Ammon's horn (tissue), 1 donor: ENCODE data around the gene WDR35.

Experiments used
- DNase-seq: peaks from one replicate; pipeline ENCODE4 v3.0.0-alpha.2; 2016; ENCODE audit warnings: low spot score

The WDR35 gene

DNA sequence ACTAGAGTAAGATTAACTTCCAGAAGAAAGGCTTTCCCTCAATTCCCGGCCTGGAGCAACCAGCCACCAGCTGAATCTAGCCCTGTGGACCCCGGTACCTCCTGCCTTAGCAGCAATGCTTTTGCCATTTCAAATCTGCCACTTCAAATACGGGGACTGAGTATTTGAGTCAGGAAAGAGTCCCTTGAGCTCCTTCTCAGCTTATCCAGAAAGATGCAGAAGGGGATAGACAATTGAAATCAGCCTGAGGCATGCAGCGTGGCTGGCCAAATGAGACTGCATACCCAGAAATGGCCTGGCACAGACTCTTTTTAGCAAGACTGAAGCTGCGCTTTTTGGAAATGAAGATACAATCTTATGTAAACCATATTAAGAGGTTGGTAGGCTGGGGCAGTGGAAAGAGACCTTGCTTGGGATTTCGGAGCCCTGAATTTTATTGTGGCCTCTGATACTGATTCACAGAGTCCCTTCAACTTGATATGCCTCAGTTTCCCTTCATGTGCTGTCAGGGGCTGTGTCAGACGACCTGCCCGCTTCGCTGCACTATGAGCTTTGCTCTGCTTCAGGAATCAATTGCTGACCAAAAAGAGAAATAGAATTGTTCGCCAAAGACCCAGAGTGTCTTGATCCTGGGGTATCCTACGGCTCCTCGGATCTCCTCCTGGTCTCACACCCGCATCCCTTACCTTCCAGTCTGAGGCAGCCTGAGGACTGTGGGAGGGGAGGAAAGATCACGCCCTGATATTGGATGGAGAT, 21.5 kb upstream of the WDR35 start:
- no peak for DNase-seq

DNA sequence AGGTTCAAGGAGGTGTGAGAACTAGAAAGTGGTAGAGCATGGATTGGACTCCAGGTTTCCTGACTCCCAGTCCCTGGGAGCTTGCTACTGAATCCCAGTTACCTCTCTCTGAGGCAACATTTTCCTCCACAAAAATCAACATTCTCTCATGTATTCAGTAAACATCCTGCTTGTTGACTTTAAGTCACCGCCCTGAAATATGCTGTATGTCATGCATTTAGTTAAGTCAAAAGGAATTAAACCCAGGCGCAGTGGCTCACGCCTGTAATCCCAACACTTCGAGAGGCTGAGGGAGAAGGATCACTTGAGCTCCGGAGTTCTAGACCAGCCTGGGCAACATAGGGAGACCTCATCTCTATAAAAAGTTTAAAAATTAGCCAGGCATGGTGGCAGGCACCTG, 18.8 kb upstream of the WDR35 start:
- DNase-seq, result no peak

DNA sequence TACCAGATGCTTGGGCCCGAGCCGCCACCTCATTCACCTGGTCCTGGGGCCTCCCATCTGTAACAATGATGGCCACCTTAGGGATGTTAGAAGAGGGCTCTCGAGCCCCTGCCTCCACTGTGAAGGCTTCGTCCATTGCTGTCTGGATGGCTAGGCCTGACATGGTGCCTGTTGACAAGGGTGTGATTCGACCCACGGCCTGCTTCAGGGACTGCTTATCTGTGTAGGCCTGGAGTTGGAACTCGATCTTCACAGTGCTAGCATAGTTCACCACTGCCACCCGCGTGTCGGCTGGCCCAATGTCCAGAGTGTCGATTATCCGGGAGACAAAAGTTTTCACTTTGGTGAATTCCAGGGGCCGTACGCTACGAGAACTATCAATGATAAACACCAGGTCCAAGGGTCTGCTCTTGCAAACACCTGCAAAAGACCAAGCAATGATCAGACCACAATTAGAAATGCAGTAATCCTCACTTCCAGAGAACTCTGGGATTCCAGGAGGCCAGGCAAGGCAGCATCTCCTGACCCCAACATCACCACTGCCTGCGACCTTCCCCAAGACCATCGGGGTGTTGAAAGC, 16.1 kb upstream of the WDR35 start:
- DNase-seq, result no peak

DNA sequence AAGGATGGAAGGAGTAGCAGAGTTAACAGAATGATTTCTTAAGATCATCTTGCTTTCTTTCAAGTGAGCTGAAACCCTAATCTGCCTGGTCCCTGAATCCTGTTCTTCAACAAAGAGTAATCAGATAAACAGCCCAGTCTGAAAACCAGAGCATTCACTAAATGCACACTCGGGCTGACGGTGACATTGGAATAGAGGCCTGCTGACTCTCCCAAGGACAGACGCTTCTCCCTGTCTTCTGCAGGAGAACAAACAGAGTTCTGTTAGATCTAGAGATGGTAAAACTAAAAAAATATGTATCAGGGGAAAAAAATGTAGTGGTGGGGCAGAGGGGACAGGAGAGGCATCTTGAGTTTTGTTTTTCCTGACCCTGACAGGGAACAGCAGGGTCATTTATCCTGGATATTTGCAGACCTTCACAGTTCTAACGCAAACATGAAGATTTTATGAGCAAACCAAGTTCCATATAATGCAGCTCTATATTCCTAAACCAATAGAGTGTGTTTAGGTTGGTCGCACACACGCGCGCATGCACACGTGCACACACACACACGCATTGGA, 15.2 kb upstream of the WDR35 start:
- DNase-seq, result no peak

DNA sequence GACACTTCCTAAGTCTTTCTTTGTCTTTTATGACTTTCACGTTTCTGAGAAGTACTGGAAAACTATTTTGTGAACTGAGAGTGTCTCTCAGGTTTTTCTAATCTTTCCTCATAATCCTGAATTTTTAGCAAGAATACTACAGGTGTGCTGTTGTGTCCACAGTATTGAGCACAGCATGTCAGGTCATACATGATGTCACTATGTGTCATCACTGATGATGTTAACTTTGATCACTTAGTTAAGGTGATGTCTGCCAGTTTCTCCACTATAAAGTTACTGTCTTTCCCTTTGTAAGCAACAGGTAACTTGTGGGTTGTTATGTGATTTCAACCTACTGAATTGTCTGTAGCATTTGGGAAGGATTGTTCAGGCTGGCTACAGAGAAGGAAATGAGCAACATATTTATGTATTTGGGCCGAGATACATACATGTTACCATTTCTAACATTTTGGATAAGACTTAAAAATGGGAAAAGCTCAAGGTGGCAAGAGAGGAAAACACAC, 11.5 kb upstream of the WDR35 start:
- DNase-seq, result no peak

DNA sequence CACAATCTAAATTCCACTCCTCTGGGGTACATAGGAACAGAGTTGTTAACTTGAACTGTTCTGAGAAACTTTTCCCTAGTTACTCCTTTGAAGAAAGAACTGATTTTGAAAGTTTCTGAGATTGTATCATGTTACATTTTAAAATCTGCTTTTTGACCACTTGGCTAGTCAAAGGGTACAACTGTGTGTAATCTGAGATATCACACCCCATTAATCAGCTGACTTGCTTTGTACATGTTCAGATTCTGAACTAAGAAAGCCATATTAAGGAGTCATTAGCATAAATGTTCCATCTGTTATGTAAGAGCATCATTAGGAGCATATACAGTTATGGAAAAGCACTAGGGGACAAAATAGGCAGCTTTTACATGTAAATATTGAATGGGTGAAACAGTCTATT, 3.8 kb upstream of the WDR35 start:
- no peak for DNase-seq

DNA sequence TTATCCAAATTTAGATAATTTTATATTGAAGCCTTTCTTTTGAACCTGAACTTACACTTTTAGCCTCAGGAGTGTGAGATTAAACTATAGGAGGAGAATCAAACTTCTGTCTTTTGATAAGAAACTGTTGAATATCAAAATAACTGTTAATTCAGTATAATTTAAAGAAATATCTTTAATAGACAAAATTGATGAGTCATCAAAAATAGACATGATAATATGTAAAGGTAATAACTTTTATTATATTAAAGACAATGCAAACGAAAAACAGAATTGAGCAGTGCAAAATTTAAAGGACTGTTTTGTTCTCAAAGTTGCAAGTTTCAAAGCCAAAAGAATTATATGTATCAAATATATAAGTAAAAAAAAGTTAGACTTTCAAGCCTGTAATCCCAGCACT, 2.0 kb upstream of the WDR35 start:
- DNase-seq, result no peak

DNA sequence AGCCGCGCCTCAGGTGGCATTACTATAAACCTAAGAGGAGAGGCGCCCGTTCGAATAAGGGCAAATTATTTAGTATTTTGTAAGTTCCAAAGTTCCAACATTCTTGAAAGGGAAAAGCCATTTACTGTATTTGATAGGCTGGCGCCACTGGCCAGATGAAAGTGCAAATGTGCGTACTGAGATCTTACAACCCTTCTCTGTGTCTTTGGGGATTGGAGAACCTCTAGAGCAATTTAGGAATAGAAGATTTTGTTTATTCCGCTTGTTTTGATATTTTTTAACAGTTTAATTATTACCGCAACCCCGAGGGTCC, 467 bp upstream of the WDR35 start:
- no peak for DNase-seq

DNA sequence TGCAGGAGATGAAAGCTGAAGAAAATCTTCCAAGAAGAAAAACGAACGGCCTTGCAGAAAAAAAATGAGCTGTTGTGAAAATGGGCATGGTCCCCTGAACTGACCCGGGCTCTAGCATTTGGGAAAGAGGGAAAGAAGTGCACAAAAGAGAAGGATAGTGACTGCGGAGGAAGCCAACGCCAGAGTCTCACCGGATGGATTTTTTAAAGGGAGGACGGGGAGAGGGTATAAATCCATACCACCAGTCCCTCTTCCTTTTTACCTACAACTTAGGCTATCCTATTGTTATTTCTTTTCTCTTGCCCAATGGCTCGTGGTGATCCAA, 601 bp downstream of the WDR35 start:
- DNase-seq, result no peak

DNA sequence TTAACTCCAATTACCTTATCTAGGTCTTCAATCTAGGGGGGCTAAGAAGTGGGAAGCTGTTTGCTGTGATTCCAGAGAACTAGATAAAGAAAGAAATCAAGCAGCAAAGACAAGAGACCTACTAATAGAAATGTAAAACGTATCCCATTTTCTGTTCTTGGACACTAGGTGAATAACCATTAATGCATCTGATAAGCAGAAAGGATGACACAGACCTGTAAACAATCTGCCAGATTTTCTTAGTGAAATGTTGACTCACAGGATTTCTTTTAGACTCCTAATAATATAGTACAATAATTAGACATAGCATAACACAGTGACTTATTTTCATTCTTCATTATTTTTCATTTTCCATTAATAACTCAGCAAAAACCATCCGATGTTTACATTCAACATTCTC, 1.3 kb downstream of the WDR35 start:
- DNase-seq, result no peak

DNA sequence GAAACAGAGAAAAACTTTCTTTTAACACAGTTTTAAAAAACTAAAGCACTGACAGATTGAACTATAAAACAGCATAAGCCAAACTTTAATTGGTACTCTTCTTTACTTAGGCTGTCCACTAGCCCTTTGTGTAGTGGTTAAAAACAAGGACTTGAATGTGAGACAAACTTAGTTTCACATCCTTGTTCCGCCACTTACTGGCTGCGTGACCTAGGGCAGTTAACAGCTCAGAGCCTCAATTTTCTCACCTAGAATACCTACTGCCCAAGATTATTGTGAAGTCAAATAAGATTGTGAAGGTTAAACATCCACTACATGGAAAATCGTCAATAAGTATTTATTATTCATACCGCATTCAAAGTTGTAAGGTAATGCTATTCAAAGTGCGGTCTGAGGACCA, 2.0 kb downstream of the WDR35 start:
- peak; percentile 48 for DNase-seq

DNA sequence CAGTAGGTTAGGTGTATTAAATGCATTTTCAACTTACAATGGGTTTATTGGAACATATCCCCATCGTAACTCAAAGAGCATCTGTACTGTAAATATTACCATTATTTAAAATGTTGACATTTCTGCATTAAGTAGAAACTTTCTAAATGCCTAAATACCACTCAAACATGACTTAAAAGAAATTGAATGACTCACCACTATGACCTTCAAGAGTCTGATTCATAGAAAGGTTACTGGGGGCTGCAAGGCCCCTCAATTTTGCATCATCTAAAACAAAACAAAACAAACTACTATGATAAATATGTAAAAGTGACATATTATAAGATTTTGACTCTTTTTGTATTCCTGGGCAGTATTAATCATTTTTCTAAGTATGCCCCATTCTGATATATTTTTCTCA, 7.6 kb downstream of the WDR35 start:
- DNase-seq, result no peak

DNA sequence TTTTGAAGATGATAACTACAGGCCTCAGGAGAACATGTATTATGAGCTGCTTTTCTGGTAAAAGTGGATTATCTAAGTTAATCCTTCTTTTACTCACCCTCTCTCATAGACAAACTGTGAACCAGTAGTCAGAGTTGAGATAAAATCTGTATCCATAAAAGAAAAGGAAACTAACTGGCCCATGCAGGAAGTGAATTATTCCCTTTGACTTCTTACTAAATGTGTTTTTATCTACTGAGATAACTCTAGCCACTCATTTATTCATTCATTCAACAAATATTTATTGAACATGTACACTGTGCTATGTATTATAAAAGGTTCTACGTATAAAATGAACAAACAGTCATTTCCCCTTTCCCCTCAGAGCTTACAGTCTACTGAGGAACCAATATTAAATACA, 10.0 kb downstream of the WDR35 start:
- DNase-seq, result no peak

DNA sequence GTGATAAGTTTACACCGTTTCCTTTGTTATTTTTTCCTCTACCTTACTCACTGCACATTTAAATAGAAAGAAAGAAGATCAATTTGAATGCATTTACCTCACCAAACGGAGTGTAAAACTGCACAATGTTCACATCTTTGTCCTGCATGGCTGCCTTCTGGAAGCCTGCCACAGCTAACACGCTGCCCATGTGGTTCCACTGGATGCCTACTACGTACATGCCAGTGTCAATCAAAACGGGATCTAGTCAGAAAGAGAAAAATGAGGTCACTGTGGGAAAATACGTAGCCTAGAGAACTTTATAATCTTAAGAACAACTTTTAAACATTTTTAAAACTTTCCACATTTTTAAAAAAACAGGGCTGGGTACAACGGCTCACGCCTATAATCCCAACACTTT, 16.4 kb downstream of the WDR35 start:
- no peak for DNase-seq

DNA sequence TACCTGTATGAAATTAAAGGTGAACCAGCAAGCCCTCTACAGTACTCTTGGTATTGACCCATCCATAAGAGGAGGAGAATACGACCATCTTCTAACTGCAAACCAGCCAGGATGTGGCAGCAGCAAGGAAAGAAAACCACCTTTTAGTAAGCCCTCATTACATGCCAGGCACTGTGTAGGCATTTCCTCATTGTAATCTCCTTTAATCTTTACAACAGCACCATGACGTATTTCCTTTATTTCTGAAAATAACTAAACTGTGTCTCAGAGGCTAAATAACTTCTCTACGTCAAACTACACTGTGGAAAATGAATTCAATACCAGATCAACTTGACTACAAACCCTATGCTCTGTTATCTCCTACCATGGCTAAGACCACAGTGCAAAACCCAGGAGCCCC, 18.2 kb downstream of the WDR35 start:
- DNase-seq, result no peak

DNA sequence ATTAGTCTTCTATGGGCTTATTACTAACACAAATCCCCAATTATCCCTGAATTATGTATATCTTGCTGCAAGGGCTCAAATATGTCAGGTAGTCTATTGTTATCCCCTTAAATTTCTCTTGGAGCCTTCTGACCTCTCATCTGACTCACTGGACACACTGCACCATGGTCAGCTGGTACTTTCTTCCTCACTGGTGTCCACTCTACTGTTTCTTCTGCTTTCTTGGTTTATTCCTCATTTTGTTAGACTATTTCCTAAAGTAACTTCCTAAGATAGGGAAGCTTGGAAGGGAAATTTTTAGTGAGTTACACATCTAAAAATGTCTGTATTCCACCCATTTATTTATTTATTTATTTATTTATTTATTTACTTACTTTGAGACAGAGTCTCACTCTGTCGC, 26.5 kb downstream of the WDR35 start:
- no peak for DNase-seq

DNA sequence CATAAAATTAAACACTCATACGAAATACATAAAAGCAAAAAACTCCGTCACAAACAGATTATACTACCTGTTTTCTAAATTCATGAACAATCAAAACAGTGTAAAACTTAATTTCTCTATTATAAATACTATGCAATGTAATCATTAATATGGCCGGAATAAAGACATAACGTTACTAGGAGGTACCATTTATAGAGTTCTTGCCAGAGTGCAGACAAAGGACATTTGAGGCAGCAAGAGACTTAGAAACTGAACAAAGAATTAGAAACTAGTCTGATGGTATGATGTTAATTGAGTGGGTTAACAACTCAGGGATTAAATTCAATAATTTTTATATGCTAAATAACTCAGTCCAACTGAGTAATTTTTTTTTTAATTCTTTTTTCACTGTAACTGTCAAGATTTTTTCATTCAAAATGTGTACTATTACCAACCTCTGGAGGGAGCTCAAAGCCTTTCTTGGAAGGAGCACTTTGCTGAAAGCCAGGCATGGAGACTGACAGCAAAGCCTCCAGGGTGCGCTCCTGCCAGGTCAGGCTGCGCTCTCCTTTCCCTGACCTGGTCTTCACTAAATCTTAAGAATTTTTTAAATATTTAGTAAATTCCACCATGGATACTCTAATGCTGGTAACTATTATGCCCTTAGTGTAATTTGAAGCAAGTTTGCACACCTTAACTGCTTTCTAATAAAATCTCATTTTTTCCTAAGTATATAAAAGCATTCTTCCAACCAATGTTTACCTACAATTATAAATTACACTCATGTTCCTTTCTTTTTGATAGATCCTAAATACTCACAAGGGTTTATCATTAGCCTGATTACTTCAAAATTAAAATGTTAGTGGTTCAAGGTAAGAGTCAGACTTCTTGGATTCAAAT, 34.1 kb downstream of the WDR35 start:
- DNase-seq, result peak; percentile 80

DNA sequence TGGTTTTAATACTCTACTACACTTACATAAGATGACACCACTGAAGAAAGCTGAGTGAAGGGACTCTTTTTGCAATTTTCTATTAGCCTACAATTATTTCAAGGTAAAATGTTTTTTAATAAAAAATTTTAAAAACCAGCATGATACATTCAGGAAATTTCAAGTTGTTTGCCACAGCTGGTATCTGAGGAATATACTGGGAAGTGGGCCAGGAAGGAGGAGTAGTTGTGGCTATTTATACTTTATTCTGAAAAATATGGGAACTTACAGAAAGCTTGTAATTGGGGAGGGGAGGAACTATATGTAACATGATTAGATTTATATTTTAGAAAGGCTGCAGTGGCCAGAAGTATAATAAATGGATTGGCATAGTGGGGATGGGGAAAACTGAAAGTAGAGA, 40.8 kb downstream of the WDR35 start:
- DNase-seq, result no peak

DNA sequence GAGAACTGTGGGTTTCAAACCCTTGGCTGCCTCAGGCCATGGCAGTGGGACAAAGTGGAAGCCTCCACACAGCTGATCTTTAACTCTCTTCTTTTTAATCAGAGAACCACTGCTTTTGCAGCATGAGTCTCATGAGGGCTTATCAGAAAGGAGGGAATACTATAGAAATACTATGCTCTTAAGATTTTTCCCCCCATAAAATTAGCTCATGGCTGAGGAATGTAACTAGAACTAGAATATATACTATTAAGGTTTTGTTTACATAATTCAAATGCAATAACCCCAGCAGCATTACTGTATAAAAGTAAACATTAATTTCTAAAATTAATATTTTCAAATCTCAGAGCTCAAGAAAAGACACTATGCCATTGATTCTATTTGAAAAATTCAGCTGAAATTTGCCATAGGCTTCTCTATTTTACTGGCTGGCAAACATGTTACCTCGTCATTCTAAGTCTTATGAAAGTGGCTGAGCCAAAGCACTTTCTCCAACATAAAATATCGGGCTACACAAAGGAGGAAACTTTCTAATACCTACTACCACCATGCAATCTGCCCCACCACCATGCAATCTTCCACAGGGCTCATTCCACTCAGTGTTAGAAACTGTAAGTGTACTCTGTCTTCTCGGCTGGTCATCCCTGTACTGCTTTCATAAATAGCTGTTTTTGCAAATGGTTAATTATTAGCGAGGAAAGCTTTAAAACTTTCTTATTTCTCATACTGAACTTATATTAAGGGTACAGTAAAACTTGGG, 42.5 kb downstream of the WDR35 start:
- no peak for DNase-seq

DNA sequence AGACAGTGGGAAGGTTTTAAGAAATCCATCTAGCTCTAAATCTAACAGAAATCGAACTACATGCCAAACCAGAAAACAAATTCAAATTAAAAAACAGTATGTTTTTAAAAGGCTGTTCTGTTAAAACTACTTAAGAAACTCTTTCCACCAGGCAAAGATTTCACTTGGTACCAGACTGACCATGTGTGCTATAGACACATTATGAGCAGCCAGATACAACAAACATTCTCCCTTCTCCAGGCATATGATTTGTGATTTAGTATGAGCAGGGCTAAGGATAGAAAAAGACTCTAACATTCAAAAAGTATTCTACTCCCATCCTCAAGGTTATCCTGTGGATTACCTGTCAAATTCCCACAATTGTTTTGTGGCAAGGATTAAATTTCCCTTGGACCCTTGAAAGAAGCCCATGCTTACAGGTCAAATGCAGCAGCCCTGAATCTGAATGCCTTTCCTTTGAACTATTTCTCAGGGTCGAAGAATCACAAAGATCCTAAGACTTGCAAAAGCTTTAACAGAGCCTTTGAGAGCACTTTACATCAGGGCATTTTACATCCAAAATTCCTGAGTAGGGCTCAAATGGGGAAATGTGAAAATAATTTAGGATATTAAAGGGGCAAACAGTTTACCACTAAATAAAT, 45.6 kb downstream of the WDR35 start:
- no peak for DNase-seq

DNA sequence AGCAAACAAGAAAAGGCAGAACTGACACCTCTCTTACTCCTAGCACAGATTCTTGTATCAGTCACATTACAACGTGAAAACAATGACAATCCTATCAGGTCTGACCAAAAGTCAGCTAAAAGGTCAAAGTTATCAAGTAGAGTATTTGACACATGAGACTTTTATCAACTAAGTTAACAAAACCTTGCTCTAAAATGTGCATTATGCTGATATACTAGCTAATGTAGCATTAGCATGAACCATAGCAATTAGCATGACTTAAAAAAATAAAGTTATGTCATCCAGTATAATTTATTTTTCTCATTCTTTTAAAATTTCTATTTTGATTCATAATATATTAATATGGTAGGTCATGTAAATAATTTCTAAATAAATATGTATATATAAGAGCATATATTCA, 46.7 kb downstream of the WDR35 start:
- DNase-seq, result no peak

DNA sequence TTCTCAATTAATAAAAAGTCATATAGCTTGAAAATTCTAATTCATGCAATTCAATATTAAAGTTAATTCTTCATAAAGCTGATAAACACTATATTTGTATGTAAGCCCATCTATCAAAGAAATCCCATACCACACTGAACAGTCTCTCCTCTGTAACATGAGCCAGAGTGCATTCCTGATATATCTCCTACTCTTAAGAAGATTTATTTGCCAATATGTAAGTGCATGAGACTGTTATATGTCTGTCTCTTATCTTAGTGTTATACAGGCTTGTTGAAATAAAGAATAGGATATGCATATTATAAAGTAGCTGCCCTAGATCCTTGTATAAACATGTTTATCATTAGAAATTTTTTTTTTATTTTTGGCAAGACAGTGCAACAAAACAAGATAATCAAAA, 47.7 kb downstream of the WDR35 start:
- DNase-seq, result no peak
